K562 (cell line): ENCODE results near the gene TRAF3IP3. TPM values are rescaled to one million over a fixed set of nuclear protein-coding genes. Genes with fewer than 3 reads are reported as not detected.

Experiments
- ATAC-seq: fragments of 200-7000 bp; cut with Tn5 transposase; 3 replicates; pipeline ENCODE4 v1.9.1; 2020; ENCODE audit warnings: moderate library complexity
- BruUV-seq: library from RNA; stranded (reverse); fragments of 400-500 nt; replicated peaks from 2 replicates; lab custom pipeline; 2021; lab: Mats Ljungman, UMichigan
- CTCF ChIA-PET: fragments of 300-600 bp; formaldehyde crosslinking; extraction: SDS; loops from one replicate; lab custom pipeline; 2021; ENCODE audit warnings: low intra/inter-chr PET ratio; lab: Yijun Ruan, JAX
- POLR2A ChIA-PET: fragments of 300-600, 350-650 bp; sonication (Branson Sonifier 250); formaldehyde crosslinking; extraction: SDS; loops from one replicate; lab custom pipeline; 2021; ENCODE audit warnings: antibody characterized with exemption, inconsistent platforms; lab: Yijun Ruan, JAX
- DNase-seq, 4 experiments: peaks; one replicate each; pipeline versions ENCODE4 v3.0.0 to v3.0.0-alpha.2; 2011 to 2018; ENCODE audit warnings: low spot score in 3 of 4, mixed read lengths in 3 of 4; ENCODE audit errors: extremely low read depth in 1 of 4
- FAIRE-seq: peaks from 2 replicates; lab custom pipeline; 2011; peaks lifted over from hg19 to GRCh38; lab: Jason Lieb, UNC
- H2AFZ ChIP-seq: 2 replicates; pipeline ENCODE4 v1.6.0; 2011; ENCODE audit warnings: low read depth, low read length, control low read depth, inconsistent platforms
- H3K27ac ChIP-seq: fragments of 200-600 bp; 3 replicates; pipeline ENCODE4 v1.8.0; 2011; ENCODE audit warnings: low read depth, mild to moderate bottlenecking, control low read depth, inconsistent platforms, low read length, moderate library complexity, mixed read lengths; ENCODE audit errors: extremely low read depth
- H3K27me3 ChIP-seq, 2 experiments: fragments of 300-600 bp in 1 of 2; 2 replicates in 1 of 2; 3 replicates in 1 of 2; pipeline versions ENCODE4 v1.6.0 to v1.8.0; 2011; ENCODE audit warnings: inconsistent platforms in 2 of 2, low read length in 2 of 2, mild to moderate bottlenecking in 1 of 2, mixed read lengths in 1 of 2, moderate library complexity in 1 of 2; ENCODE audit not compliant: control insufficient read depth in 2 of 2, insufficient read depth in 2 of 2
- H3K36me3 ChIP-seq: fragments of 300-600 bp; 3 replicates; pipeline ENCODE4 v1.8.0; 2011; ENCODE audit warnings: mild to moderate bottlenecking, low read length, inconsistent platforms; ENCODE audit not compliant: control insufficient read depth, insufficient read depth
- H3K4me1 ChIP-seq, 2 experiments: fragments of 200-600 bp in 1 of 2; replicated peaks in 1 of 2; 2 replicates in 1 of 2; 3 replicates in 1 of 2; pipeline versions ENCODE4 v1.5.1 to v1.8.0; 2011; ENCODE audit warnings: inconsistent platforms in 2 of 2, low read length in 2 of 2, mild to moderate bottlenecking in 1 of 2, mixed read lengths in 1 of 2, moderate library complexity in 1 of 2; ENCODE audit not compliant: control insufficient read depth in 2 of 2, insufficient read depth in 2 of 2
- H3K4me2 ChIP-seq: 2 replicates; pipeline ENCODE4 v1.6.1; 2011; ENCODE audit warnings: low read length, control low read depth, inconsistent platforms, mixed read lengths; ENCODE audit not compliant: insufficient read depth
- H3K4me3 ChIP-seq: fragments of 200-600 bp; sonication (generic), shearing (Covaris generic); 2 replicates; pipeline ENCODE4 v1.5.1; 2016; ENCODE audit warnings: control low read depth, inconsistent platforms
- H3K79me2 ChIP-seq: fragments of 200-600 bp; 3 replicates; pipeline ENCODE4 v1.8.0; 2011; ENCODE audit warnings: low read length, inconsistent platforms; ENCODE audit not compliant: control insufficient read depth, insufficient read depth
- H3K9ac ChIP-seq, 2 experiments: 2 replicates each; pipeline versions ENCODE4 v1.6.0 to v1.6.1; 2011; ENCODE audit warnings: low read depth in 2 of 2, low read length in 2 of 2, control low read depth in 1 of 2, inconsistent platforms in 1 of 2, mild to moderate bottlenecking in 1 of 2, mixed read lengths in 1 of 2; ENCODE audit not compliant: insufficient read depth in 1 of 2
- H3K9me1 ChIP-seq: one replicate; pipeline ENCODE4 v1.6.0; 2011; ENCODE audit warnings: inconsistent platforms, mild to moderate bottlenecking, low read length, moderate library complexity; ENCODE audit not compliant: control insufficient read depth, insufficient read depth
- H3K9me3 ChIP-seq: replicated peaks from 2 replicates; pipeline ENCODE4 v1.5.1; 2011; ENCODE audit warnings: low read depth, low read length, inconsistent platforms; ENCODE audit not compliant: control insufficient read depth, insufficient read depth
- H4K20me1 ChIP-seq: replicated peaks from 2 replicates; pipeline ENCODE4 v1.6.1; 2011; ENCODE audit warnings: low read length, inconsistent platforms, mixed read lengths; ENCODE audit not compliant: control insufficient read depth, insufficient read depth
- ATF7 ChIP-seq: fragments of 450-650 bp; IDR thresholded peaks from 2 replicates; pipeline ENCODE4 v1.7.1; 2014; ENCODE audit warnings: mild to moderate bottlenecking, moderate library complexity
- BRD9 ChIP-seq: fragments of 450-650 bp; IDR thresholded peaks from 2 replicates; pipeline ENCODE4 v1.6.1; 2018; ENCODE audit warnings: low read depth; ENCODE audit not compliant: partially characterized antibody
- CAMTA2 ChIP-seq: fragments of 250-450 bp; sonication (Bioruptor Pico); conservative IDR thresholded peaks from 2 replicates; pipeline ENCODE4 v1.5.1; 2022
- HNRNPK ChIP-seq: fragments of 200-400 bp; formaldehyde crosslinking; IDR thresholded peaks from one replicate; pipeline ENCODE4 v1.6.1; 2018; ENCODE audit warnings: mild to moderate bottlenecking, low read depth, low read length; ENCODE audit not compliant: poor library complexity, severe bottlenecking
- NCOA1 ChIP-seq: fragments of 450-650 bp; IDR thresholded peaks from 2 replicates; pipeline ENCODE4 v1.6.1; 2016; ENCODE audit warnings: low read depth
- NFIX ChIP-seq: fragments of 250-450 bp; sonication (Bioruptor Pico); IDR thresholded peaks from 2 replicates; pipeline ENCODE4 v1.4.0; 2020; ENCODE audit warnings: low read depth, mild to moderate bottlenecking, moderate library complexity
- PRPF4 ChIP-seq: fragments of 200-400 bp; formaldehyde crosslinking; IDR thresholded peaks from one replicate; pipeline ENCODE4 v1.6.1; 2017; ENCODE audit warnings: low read length, low read depth, mild to moderate bottlenecking; ENCODE audit not compliant: insufficient read depth, poor library complexity, severe bottlenecking
- SRSF9 ChIP-seq: fragments of 200-400 bp; formaldehyde crosslinking; IDR thresholded peaks from 2 replicates; pipeline ENCODE4 v1.6.1; 2017; ENCODE audit warnings: low read depth, low read length, borderline replicate concordance
- TRIM24 ChIP-seq, 2 experiments: fragments of 450-650 bp; IDR thresholded peaks; 2 replicates each; pipeline ENCODE4 v1.6.1; 2016
- WHSC1 ChIP-seq: IDR thresholded peaks from one replicate; pipeline ENCODE4 v1.6.1; 2012; ENCODE audit warnings: low read length, control low read depth, inconsistent platforms
- YY1 ChIP-seq, 3 experiments: IDR thresholded peaks; 2 replicates each; pipeline ENCODE4 v1.6.1; 2011; ENCODE audit warnings: low read length in 2 of 3, mild to moderate bottlenecking in 2 of 3, moderate library complexity in 2 of 3, borderline replicate concordance in 1 of 3, control low read depth in 1 of 3, low read depth in 1 of 3; ENCODE audit not compliant: insufficient read depth in 3 of 3, insufficient replicate concordance in 2 of 3, control insufficient read depth in 1 of 3, insufficient read length in 1 of 3; ENCODE audit errors: extremely low read depth in 1 of 3
- ZNF133 ChIP-seq: fragments of 250-450 bp; sonication (Bioruptor Pico); IDR thresholded peaks from 2 replicates; pipeline ENCODE4 v1.4.0; 2020; ENCODE audit warnings: mild to moderate bottlenecking
- ZNF23 ChIP-seq: fragments of 250-450 bp; sonication (Bioruptor Pico); IDR thresholded peaks from 2 replicates; pipeline ENCODE4 v1.4.0; 2020; ENCODE audit warnings: mild to moderate bottlenecking
- ZNF384 ChIP-seq: IDR thresholded peaks from 2 replicates; pipeline ENCODE4 v1.6.1; 2012; ENCODE audit warnings: low read depth, low read length, improper control_type of control experiment
- WGBS: fragments of 100-300 bp; shearing (Covaris generic); methylation state at CpG from one replicate; pipeline ENCODE4 v1.1.6; 2016; ENCODE audit warnings: low coverage, mixed read lengths; ENCODE audit not compliant: insufficient coverage; ENCODE audit errors: missing lambda C conversion rate; 5-methylcytosine and 5-hydroxymethylcytosine counted together
- in situ Hi-C: fragments of 300-500 bp; cut with MboI; formaldehyde crosslinking; loops from 4 replicates; pipeline ENCODE4 v1.15.0; 2018; ENCODE audit warnings: inconsistent platforms, mixed read lengths
- intact Hi-C: fragments of 100-400 bp; cut with micrococcal nuclease; formaldehyde crosslinking; loops from 2 replicates; pipeline ENCODE4 v1.14.2; 2022
- polyA plus RNA-seq, 8 experiments: library from polyadenylated mRNA; depleted of rRNA in 4 of 8; stranded (reverse) in 5 of 8; unstranded in 3 of 8; fragments of >200 nt; fragmentation: Nextera tagmentation in 2 of 8; fragmentation: Illumina TruSeq in 1 of 8; extraction: Ambion mirVana in 2 of 8; extraction: Trizol in 1 of 8; gene quantifications; 2 replicates each; pipeline versions ENCODE4 v1.2.1 to v1.2.3, GENCODE V29; 2011 to 2014; ENCODE audit warnings: inconsistent platforms in 1 of 8, missing spikeins in 1 of 8
- total RNA-seq, 7 experiments: library from RNA; depleted of rRNA in 6 of 7; stranded (reverse); fragments of >200 nt in 6 of 7; fragmentation: Illumina TruSeq in 2 of 7; extraction: Trizol in 2 of 7; gene quantifications; 2 replicates each; pipeline versions ENCODE4 v1.2.1 to v1.2.3, GENCODE V29; 2011 to 2021; ENCODE audit warnings: low replicate concordance in 1 of 7
- TF ChIP-seq, protein P1 (sequence below): sonication (generic); formaldehyde crosslinking; IDR thresholded peaks from 2 replicates; pipeline ENCODE4 v1.8.0; 2023; ENCODE audit warnings: missing genetic modification reagents, mild to moderate bottlenecking, borderline replicate concordance
- TF ChIP-seq, protein P2 (sequence below), 2 experiments: fragments of 450-650 bp; IDR thresholded peaks; 2 replicates each; pipeline ENCODE4 v1.6.1; 2016

The TRAF3IP3 gene
- total and polyA plus RNA-seq, 9 of the 15 experiments (the other 6 are each of a cell fraction or from before 2014, with no cell fraction given): 0.06 to 1.1 (median 0.31) TPM

DNA sequence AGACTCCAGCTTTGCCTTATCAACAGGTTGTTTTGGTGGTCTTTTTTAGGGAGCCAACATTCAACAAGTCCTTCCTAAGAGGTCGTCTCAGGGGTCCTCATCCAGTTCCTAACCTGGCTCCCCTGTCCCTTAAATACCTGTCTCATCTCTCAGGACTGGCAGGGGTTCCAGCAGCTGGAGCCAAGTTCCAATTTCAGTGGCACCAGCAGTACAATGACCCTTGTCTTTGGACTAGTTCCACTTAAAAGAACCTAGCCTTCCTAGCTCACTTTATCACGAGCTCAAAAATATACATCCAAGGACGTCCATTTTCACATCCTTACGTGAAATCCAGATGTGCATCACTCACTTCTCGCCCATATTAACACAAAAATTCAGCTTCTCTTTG is 18.7 kb upstream of the TRAF3IP3 start (continued):
- no peak for TF ChIP-seq NCOA1

DNA sequence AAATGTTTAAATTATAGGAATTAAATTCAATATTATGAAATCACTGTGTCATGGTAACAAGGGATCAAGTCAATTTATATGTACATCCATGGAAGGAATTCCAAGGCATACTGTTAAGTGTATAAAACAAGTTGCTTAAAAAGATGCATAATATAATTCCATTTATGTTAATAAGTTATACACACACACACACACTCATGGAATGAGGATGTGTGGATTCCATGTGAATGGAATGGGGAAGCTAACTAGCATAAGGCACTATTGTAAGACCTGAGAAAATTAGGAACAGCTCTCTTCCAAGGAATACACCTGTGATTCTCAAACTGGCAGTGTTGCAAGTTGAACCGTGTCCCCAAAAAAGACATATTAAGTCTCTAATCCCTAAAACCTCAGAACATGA is 17.6 kb upstream of the TRAF3IP3 start:
- TF ChIP-seq CAMTA2 (no peak), ATF7 (no peak), ZNF133 (CRISPR knock-in tag) (no peak), BRD9 (no peak), PRPF4 (no peak), ZNF23 (CRISPR knock-in tag) (no peak), HNRNPK (no peak), TRIM24 (IDR thresholded peaks at IDR 0.05) (no peak), WHSC1 (no peak), SRSF9 (no peak), ZNF384 (no peak), NFIX (CRISPR knock-in tag) (no peak), YY1 (IDR thresholded peaks at IDR 0.05; ENCODE audit: borderline replicate concordance in 1 of 3, control insufficient read depth in 1 of 3, extremely low read depth in 1 of 3, insufficient read depth in 3 of 3, insufficient read length in 1 of 3, insufficient replicate concordance in 2 of 3, low read depth in 1 of 3, low read length in 2 of 3) (no peak)
- TF ChIP-seq, protein P1, sequence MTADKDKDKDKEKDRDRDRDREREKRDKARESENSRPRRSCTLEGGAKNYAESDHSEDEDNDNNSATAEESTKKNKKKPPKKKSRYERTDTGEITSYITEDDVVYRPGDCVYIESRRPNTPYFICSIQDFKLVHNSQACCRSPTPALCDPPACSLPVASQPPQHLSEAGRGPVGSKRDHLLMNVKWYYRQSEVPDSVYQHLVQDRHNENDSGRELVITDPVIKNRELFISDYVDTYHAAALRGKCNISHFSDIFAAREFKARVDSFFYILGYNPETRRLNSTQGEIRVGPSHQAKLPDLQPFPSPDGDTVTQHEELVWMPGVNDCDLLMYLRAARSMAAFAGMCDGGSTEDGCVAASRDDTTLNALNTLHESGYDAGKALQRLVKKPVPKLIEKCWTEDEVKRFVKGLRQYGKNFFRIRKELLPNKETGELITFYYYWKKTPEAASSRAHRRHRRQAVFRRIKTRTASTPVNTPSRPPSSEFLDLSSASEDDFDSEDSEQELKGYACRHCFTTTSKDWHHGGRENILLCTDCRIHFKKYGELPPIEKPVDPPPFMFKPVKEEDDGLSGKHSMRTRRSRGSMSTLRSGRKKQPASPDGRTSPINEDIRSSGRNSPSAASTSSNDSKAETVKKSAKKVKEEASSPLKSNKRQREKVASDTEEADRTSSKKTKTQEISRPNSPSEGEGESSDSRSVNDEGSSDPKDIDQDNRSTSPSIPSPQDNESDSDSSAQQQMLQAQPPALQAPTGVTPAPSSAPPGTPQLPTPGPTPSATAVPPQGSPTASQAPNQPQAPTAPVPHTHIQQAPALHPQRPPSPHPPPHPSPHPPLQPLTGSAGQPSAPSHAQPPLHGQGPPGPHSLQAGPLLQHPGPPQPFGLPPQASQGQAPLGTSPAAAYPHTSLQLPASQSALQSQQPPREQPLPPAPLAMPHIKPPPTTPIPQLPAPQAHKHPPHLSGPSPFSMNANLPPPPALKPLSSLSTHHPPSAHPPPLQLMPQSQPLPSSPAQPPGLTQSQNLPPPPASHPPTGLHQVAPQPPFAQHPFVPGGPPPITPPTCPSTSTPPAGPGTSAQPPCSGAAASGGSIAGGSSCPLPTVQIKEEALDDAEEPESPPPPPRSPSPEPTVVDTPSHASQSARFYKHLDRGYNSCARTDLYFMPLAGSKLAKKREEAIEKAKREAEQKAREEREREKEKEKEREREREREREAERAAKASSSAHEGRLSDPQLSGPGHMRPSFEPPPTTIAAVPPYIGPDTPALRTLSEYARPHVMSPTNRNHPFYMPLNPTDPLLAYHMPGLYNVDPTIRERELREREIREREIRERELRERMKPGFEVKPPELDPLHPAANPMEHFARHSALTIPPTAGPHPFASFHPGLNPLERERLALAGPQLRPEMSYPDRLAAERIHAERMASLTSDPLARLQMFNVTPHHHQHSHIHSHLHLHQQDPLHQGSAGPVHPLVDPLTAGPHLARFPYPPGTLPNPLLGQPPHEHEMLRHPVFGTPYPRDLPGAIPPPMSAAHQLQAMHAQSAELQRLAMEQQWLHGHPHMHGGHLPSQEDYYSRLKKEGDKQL (CRISPR knock-in tag): no peak
- TF ChIP-seq, protein P2, sequence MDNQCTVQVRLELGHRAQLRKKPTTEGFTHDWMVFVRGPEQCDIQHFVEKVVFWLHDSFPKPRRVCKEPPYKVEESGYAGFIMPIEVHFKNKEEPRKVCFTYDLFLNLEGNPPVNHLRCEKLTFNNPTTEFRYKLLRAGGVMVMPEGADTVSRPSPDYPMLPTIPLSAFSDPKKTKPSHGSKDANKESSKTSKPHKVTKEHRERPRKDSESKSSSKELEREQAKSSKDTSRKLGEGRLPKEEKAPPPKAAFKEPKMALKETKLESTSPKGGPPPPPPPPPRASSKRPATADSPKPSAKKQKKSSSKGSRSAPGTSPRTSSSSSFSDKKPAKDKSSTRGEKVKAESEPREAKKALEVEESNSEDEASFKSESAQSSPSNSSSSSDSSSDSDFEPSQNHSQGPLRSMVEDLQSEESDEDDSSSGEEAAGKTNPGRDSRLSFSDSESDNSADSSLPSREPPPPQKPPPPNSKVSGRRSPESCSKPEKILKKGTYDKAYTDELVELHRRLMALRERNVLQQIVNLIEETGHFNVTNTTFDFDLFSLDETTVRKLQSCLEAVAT (IDR thresholded peaks at IDR 0.05): no peak
- Histone ChIP-seq H3K4me3 (no peak overlapping the region), H4K20me1 (no peaks in the 10 kb centered on the region), H3K9ac (no peak overlapping the region), H3K79me2 (no peaks in the 10 kb centered on the region), H3K36me3 (no peaks in the 10 kb centered on the region), H3K4me1 (no peaks in the 10 kb centered on the region), H3K9me3 (no peaks in the 10 kb centered on the region), H3K4me2 (no peak overlapping the region), H2AFZ (no peak overlapping the region), H3K27ac (no peak overlapping the region), H3K9me1 (no peaks in the 10 kb centered on the region), H3K27me3 (peaks cover 4 to 13% of the 10 kb centered on the region in 2 experiments; a peak in 3 of 5 replicates)
- no peak for DNase-seq
- WGBS: 4% methylated on average over 1 of the region's 1 CpG
- intact Hi-C loops: no loop called here
- no peak for ATAC-seq
- ChIA-PET POLR2A (interaction anchor here (1.1 kb wide), 2 partner anchors 43 to 63 kb away, joined by 3 read pairs; partner anchors contain the start of gene G0S2), CTCF (no interaction called here)
- in situ Hi-C loops: no loop called here
- FAIRE-seq: no peak
- no TSS peak for BruUV-seq
